Left colon (tissue), 2 donors: ENCODE measurements around the gene GFI1. TPM values are rescaled to one million over a fixed set of nuclear protein-coding genes. Genes with fewer than 3 reads are reported as not detected.
"Not testable (repeated sequence)": the region's sequence is repeated elsewhere in the genome, so short reads cannot be mapped to it uniquely, and the experiment has no call there.

Source experiments
- ATAC-seq: fragments of 200-7000 bp; cut with Tn5 transposase; one replicate; pipeline ENCODE4 v1.9.1; 2020; ENCODE audit warnings: mild to moderate bottlenecking, moderate library complexity
- DNase-seq, 2 donors: peaks; one replicate each; pipeline ENCODE4 v3.0.0-alpha.2; 2020
- intact Hi-C, 2 donors: fragments of 100-400 bp; cut with DNase I in 1 of 2; cut with micrococcal nuclease in 1 of 2; formaldehyde crosslinking; loops; one replicate each; pipeline versions ENCODE4 v1.11.2 to v1.14.0; 2022; cut with DNase I, micrococcal nuclease
- long read RNA-seq: library from polyadenylated mRNA; unstranded; transcript quantifications from one replicate; pipeline ENCODE4 v2.0.0, GENCODE V29; 2021
- total RNA-seq, 2 donors: library from RNA; stranded (reverse); fragmentation: NEBNext Ultra II Directional; extraction: Animal tissue kit (Norgen Biotek cat#: 25700); gene quantifications; one replicate each; pipeline ENCODE4 v1.2.1, GENCODE V29; 2021
- donor health status: DM: no; HTN: no; CAD: no.
- donor health status: DM: yes; HTN: yes; CAD: no.

GFI1 gene
- total RNA-seq, result 1 to 10 TPM; 8.2 to 9.2 TPM
- long read RNA-seq, partial matches to known transcripts, result 5 of 6 reads
- long read RNA-seq, other reads (novel, unspliced or antisense), result 1 of 6 reads

- ATAC-seq (peak; percentile 75), DNase-seq (peak; percentile 66 to 74)
- intact Hi-C loops, result no loop called here
Observed at GRCh38 chr1:92486251-92487077, at the start of gene GFI1. Gene GFI1, minus strand, starts transcription at chr1:92486925. Its CDS starts 3,438 bp downstream, at chr1:92483487.

GRCh38 chr1:92532371-92532770 is 45.6 kb upstream of the GFI1 start:
- ATAC-seq, intact Hi-C loops: not testable (repeated sequence)

GRCh38 chr1:92531939-92532338 is 45.2 kb upstream of the GFI1 start:
- ATAC-seq, DNase-seq, intact Hi-C loops: not testable (repeated sequence)

More at GRCh38 chr1:92532371-92532770, 45.6 kb upstream of the GFI1 start:
- DNase-seq, result not testable (repeated sequence)

GRCh38 chr1:92527670-92528069 is 40.9 kb upstream of the GFI1 start:
- intact Hi-C loops, result no loop called here
- DNase-seq (no peak), ATAC-seq (no peak)

- DNase-seq, intact Hi-C loops, ATAC-seq: not testable (repeated sequence)
Observed at GRCh38 chr1:92524944-92525590, 38.3 kb upstream of the GFI1 start.

DNA sequence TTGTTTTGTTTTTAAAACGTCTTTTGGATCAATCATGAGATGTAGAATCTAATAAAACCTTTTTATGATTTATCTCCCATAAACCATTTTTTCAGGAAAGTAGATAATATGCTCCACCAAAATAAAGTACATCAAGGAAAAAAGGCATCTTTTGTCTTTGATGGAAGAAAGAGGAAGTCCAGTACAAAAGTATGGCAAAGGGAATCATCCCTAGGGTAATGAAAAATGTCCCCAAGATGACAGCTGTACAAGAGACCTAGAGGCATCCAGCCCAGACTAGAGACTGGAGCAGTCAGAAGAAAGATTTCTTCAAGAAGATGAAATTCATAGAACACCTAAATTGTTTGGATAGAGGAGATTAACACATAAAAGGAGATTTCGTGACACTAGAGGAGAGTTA is 32.3 kb upstream of the GFI1 start:
- DNase-seq (no peak), ATAC-seq (no peak)
- intact Hi-C loops, result no loop called here

GRCh38 chr1:92516574-92516973 is 29.8 kb upstream of the GFI1 start:
- DNase-seq, result no peak
- intact Hi-C loops, result no loop called here
- no peak for ATAC-seq

- ATAC-seq (no peak), DNase-seq (no peak)
- intact Hi-C loops, result no loop called here
Observed at GRCh38 chr1:92515796-92516201, 29.1 kb upstream of the GFI1 start.

DNA sequence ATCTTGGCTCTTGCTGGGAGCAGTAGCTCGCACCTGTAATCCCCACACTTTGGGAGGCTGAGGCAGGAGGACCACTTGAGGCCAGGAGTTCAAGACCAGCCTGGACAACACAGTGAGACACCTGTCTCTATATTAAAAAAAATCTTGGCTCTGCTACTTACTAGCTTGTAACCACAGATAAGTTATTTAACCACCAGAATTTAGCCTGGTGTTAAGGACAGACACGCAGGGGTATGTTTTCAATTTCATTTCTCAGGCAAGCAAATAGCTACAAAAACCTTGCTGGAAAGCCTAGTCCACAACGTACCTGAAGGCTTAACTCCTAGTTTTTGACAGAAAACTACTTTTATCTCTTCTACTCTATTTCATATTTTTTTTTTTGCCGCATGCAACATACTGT is 24.8 kb upstream of the GFI1 start:
- ATAC-seq, result no peak
- DNase-seq, result no peak
- intact Hi-C loops, result no loop called here

GRCh38 chr1:92509619-92510018 is 22.9 kb upstream of the GFI1 start:
- DNase-seq, result no peak
- intact Hi-C loops, result no loop called here
- ATAC-seq, result no peak

DNA sequence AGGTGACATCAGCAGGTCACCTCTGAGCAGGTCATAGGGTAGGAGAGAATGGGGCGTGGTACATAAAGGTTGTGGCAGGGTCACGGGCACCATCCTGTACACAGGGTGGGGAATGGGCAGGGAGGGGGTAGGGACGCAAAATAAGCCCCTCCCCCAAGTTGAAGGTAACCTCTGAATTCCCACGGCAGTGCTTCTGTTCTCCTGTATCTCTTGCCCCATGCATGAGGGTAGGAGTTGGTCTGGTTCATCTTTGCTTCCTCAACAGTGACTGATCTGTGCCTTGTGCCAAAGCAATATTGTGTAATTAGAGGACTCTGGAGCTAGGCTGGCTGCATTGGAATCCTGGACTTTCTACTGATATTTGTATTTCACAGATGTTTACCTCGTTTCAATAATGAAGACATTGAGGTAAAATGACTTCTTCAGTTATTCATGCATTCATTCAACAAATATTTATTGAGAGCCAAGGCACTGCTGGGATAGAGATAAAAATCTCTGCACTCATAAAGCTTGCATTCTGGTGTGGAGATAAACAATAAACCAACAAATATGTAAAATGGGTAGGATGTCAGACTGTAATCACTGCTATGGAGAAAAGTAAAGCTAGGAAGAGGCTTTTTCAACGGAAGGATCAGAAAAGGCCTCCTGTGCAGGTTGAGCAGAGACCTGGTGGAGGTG is 18.4 kb upstream of the GFI1 start:
- DNase-seq, result no peak
- peak; percentile 26 for ATAC-seq
- intact Hi-C loops, result no loop called here

DNA sequence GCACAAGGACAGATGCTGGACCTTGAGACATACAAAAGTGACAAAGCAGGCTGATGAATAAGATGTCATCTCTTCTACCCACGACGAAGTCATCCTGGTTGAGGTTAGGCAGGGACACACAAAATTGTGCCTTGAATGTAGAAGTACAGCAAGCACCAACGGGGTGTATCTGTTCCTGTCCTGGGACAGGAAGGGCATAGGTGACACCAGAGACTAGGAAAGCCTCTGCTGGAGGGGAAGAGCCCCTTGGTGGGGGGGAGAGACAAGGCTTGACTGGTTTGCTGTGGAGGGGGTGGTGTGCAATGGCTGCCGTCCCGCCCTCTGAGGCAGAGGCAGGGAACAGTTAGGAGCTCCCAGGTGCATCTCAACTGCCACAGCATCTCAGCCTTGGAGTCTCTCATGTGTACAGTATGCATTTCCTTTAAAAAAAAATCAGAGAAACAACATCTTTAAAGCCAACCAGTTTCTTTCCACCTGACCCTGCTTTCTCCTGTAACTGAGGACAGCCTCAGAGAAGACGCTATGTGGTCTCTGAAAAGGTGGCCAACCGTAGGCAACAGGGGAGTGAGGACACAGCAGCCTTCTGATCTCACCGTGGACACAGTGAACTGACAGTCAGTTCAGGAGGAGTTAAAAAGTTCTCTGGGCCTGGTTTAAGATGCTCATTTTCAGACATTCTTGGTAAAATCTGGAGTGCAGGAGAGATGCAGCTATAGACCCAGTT is 17.7 kb upstream of the GFI1 start:
- intact Hi-C loops, result no loop called here
- ATAC-seq (no peak), DNase-seq (no peak)

DNA sequence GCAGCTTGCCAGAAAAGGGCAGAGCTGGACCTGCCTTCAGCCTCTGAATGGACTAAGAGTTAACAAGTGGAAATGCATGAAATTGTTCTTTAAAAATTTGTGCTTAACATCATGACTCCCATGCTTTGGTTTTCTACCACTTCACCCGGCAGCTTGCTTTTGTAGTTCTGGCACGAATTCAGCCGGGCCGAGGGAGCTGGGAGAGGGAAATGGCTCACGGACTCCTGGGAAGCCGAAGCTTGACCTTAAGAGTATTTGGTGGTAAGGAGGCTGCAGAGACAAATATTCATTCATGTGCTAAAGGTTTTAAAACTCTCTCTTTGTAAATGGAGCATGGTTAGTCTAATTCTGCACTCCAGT is 17.2 kb upstream of the GFI1 start:
- intact Hi-C loops, result no loop called here
- ATAC-seq (no peak), DNase-seq (no peak)

GRCh38 chr1:92503043-92503925 is 16.6 kb upstream of the GFI1 start:
- DNase-seq, result no peak
- ATAC-seq, result no peak
- intact Hi-C loops, result no loop called here

GRCh38 chr1:92502247-92502646 is 15.5 kb upstream of the GFI1 start:
- DNase-seq, result no peak
- peak; percentile 18 for ATAC-seq
- intact Hi-C loops, result no loop called here

- intact Hi-C loops, result no loop called here
- DNase-seq (no peak), ATAC-seq (no peak)
Observed at GRCh38 chr1:92500552-92500951, 13.8 kb upstream of the GFI1 start.

- DNase-seq (no peak), ATAC-seq (no peak)
- intact Hi-C loops, result no loop called here
Observed at GRCh38 chr1:92495392-92496063, 8.8 kb upstream of the GFI1 start.
